Measurements from ENCODE around the gene RAD23B. TPM values are rescaled to one million over a fixed set of nuclear protein-coding genes. Genes with fewer than 3 reads are reported as not detected.

The RAD23B gene
- total RNA-seq, 4 donors from 2014 or later, result 45.7 to 57.4 (median 50.5) TPM

- H3K27ac ChIP-seq, result no peak overlapping the region
- DNase-seq, result no peak
- TF ChIP-seq CTCF (IDR thresholded peaks at IDR 0.05) (no peak), POLR2A (IDR thresholded peaks at IDR 0.05) (no peak)
These were observed 13.0 kb upstream of the RAD23B start for GRCh38 chr9:107270082-107270481.

GRCh38 chr9:107270580-107270979, 12.5 kb upstream of the RAD23B start:
- TF ChIP-seq POLR2A (IDR thresholded peaks at IDR 0.05) (no peak), CTCF (IDR thresholded peaks at IDR 0.05) (no peak)
- Histone ChIP-seq H3K27me3 (no peaks in the 10 kb centered on the region), H3K36me3 (no peaks in the 10 kb centered on the region), H3K4me1 (no peaks in the 10 kb centered on the region), H3K27ac (no peak overlapping the region), H3K9me3 (no peaks in the 10 kb centered on the region), H3K4me3 (no peak overlapping the region)
- DNase-seq, result no peak

More at GRCh38 chr9:107270082-107270481, 13.0 kb upstream of the RAD23B start:
- H3K4me3 ChIP-seq, result no peak overlapping the region
- no peaks in the 10 kb centered on the region for H3K4me1 ChIP-seq
- no peaks in the 10 kb centered on the region for H3K36me3 ChIP-seq
- no peaks in the 10 kb centered on the region for H3K9me3 ChIP-seq
- H3K27me3 ChIP-seq, result no peaks in the 10 kb centered on the region

- no peaks in the 10 kb centered on the region for H3K4me1 ChIP-seq
- DNase-seq, result no peak
- H3K4me3 ChIP-seq, result no peak overlapping the region
- H3K36me3 ChIP-seq, result no peaks in the 10 kb centered on the region
- no peaks in the 10 kb centered on the region for H3K27me3 ChIP-seq
- H3K27ac ChIP-seq, result no peak overlapping the region
- TF ChIP-seq POLR2A (IDR thresholded peaks at IDR 0.05) (no peak), CTCF (IDR thresholded peaks at IDR 0.05) (no peak)
- H3K9me3 ChIP-seq, result no peaks in the 10 kb centered on the region
These were observed 9.4 kb upstream of the RAD23B start for GRCh38 chr9:107273634-107274033.

GRCh38 chr9:107274096-107274495, 9.0 kb upstream of the RAD23B start:
- Histone ChIP-seq H3K4me3 (no peak overlapping the region), H3K4me1 (no peaks in the 10 kb centered on the region), H3K9me3 (no peaks in the 10 kb centered on the region), H3K27me3 (no peaks in the 10 kb centered on the region), H3K27ac (no peak overlapping the region), H3K36me3 (no peaks in the 10 kb centered on the region)
- DNase-seq, result no peak
- TF ChIP-seq CTCF (IDR thresholded peaks at IDR 0.05) (peak in 1 of 6 experiments; percentile 6), POLR2A (IDR thresholded peaks at IDR 0.05) (no peak)

DNA sequence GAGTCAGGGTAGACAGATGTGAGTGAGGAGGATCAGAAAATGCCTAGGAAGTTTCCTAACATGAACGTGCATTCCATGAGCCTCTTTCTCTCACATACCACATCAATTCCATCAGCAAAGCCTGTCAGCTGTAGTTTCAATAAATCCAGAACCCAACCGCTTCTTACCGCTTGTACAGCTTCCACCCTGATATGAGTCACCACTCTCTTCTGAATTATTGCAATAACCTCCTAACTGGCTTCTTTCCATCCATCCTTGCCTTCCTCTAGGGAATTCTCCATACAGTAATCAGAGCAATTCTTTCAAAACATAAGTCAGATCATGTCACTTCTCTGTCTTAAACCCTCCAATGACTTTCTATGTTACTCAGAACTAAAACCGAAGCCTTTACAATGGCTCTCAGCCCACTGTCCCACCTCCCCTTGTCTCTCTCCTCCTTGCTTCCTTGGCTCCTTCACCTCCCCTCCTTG, 8.1 kb upstream of the RAD23B start:
- Histone ChIP-seq H3K36me3 (no peaks in the 10 kb centered on the region), H3K4me3 (no peak overlapping the region), H3K27ac (no peak overlapping the region), H3K27me3 (no peaks in the 10 kb centered on the region), H3K9me3 (no peaks in the 10 kb centered on the region), H3K4me1 (no peaks in the 10 kb centered on the region)
- DNase-seq, result no peak
- TF ChIP-seq POLR2A (IDR thresholded peaks at IDR 0.05) (no peak), CTCF (IDR thresholded peaks at IDR 0.05) (no peak)

DNA sequence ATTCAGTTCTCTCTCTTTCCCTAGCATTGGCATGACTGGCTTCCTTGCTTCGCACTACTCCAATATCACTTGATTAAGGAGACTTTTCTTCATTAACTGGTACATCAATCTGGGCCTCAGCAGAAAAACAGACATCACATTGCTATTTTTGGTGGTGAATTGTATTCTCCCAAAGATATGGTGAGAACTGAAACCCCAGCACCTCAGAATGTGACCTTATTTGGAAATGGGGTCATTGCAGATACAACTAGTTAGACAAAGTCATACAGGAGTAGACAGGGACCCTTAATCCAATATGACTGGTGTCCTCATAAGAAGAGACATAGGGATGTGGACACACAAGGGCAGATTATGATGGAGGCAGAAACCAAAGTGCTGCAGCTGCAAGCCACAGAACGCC, 7.5 kb upstream of the RAD23B start:
- H3K9me3 ChIP-seq, result no peaks in the 10 kb centered on the region
- H3K27me3 ChIP-seq, result no peaks in the 10 kb centered on the region
- H3K27ac ChIP-seq, result no peak overlapping the region
- TF ChIP-seq POLR2A (IDR thresholded peaks at IDR 0.05), result no peak
- TF ChIP-seq CTCF (IDR thresholded peaks at IDR 0.05), result no peak
- H3K36me3 ChIP-seq, result no peaks in the 10 kb centered on the region
- no peak for DNase-seq
- no peaks in the 10 kb centered on the region for H3K4me1 ChIP-seq
- H3K4me3 ChIP-seq, result no peak overlapping the region

Measured in Peyer's patch (tissue), 4 donors.